Activated T-cell treated with anti-CD3 and anti-CD28 coated beads, Interleukin-2, amount 50 U/mL, for 4 hours (primary cell): ENCODE data around the gene DCXR. TPM values are rescaled to one million over a fixed set of nuclear protein-coding genes. Genes with fewer than 3 reads are reported as not detected.
A peak's percentile ranks its signal among the peaks of the same experiment; 100 is the strongest.
"Not testable (repeated sequence)": the region's sequence is repeated elsewhere in the genome, so short reads cannot be mapped to it uniquely, and the experiment has no call there.

Source experiments
- ATAC-seq, 2 donors: fragments of 200-7000 bp; cut with Tn5 transposase; one replicate each; pipeline ENCODE4 v1.10.0; 2021
- DNase-seq: peaks from one replicate; pipeline ENCODE4 v3.0.0-alpha.2; 2020
- H3K27me3 Mint-ChIP-seq: one replicate; pipeline ENCODE4 v1.8.0; 2021; ENCODE audit warnings: low read depth, mixed read lengths
- H3K36me3 Mint-ChIP-seq: one replicate; pipeline ENCODE4 v1.8.0; 2022; ENCODE audit warnings: mixed read lengths; ENCODE audit not compliant: insufficient read depth
- H3K4me1 Mint-ChIP-seq: one replicate; pipeline ENCODE4 v1.8.0; 2021; ENCODE audit warnings: low read depth, mixed read lengths
- H3K4me3 Mint-ChIP-seq: one replicate; pipeline ENCODE4 v1.8.0; 2021; ENCODE audit warnings: mild to moderate bottlenecking, moderate library complexity, mixed read lengths
- H3K9me3 Mint-ChIP-seq: one replicate; pipeline ENCODE4 v1.8.0; 2021; ENCODE audit warnings: mixed read lengths
- total RNA-seq, 3 donors: library from RNA; stranded (reverse); gene quantifications; one replicate each; pipeline ENCODE4 v1.2.1, GENCODE V29; 2021

Gene DCXR
- total RNA-seq, 3 donors from 2014 or later = 74.2 to 88.6 (median 76.9) TPM

GRCh38 chr17:82043507-82043906, 6.0 kb upstream of the DCXR start:
- ATAC-seq = no peak
- Mint-ChIP-seq H3K27me3 (no peaks in the 10 kb centered on the region), H3K4me3 (no peak overlapping the region), H3K4me1 (peaks cover 3% of the 10 kb centered on the region), H3K9me3 (no peaks in the 10 kb centered on the region), H3K36me3 (peaks cover 6% of the 10 kb centered on the region)
- no peak for DNase-seq

- Mint-ChIP-seq H3K27me3 (no peaks in the 10 kb centered on the region), H3K36me3 (peaks cover 5% of the 10 kb centered on the region), H3K4me3 (no peak overlapping the region), H3K9me3 (no peaks in the 10 kb centered on the region), H3K4me1 (peaks cover 8% of the 10 kb centered on the region)
- ATAC-seq = no peak
- no peak for DNase-seq
Observed at GRCh38 chr17:82042649-82043048, 5.2 kb upstream of the DCXR start.

GRCh38 chr17:82041144-82041814, 3.8 kb upstream of the DCXR start:
- Mint-ChIP-seq H3K4me1 (peaks cover 10% of the 10 kb centered on the region), H3K4me3 (no peak overlapping the region), H3K27me3 (no peaks in the 10 kb centered on the region), H3K36me3 (no peaks in the 10 kb centered on the region), H3K9me3 (no peaks in the 10 kb centered on the region)
- DNase-seq (no peak), ATAC-seq (no peak)

- ATAC-seq (no peak), DNase-seq (no peak)
- Mint-ChIP-seq H3K27me3 (no peaks in the 10 kb centered on the region), H3K4me3 (no peak overlapping the region), H3K4me1 (peaks cover 22% of the 10 kb centered on the region), H3K9me3 (no peaks in the 10 kb centered on the region), H3K36me3 (peaks cover 8% of the 10 kb centered on the region)
Observed at GRCh38 chr17:82039695-82040299, 2.3 kb upstream of the DCXR start.

- not testable (repeated sequence) for ATAC-seq, H3K9me3 Mint-ChIP-seq, H3K36me3 Mint-ChIP-seq, H3K4me3 Mint-ChIP-seq, DNase-seq, H3K27me3 Mint-ChIP-seq
- H3K4me1 Mint-ChIP-seq = peaks cover 22% of the 10 kb centered on the region
Observed at GRCh38 chr17:82038796-82039409, 1.4 kb upstream of the DCXR start.

GRCh38 chr17:82037889-82038195, 345 bp upstream of the DCXR start:
- no peaks in the 10 kb centered on the region for H3K27me3 Mint-ChIP-seq
- H3K4me1 Mint-ChIP-seq = peaks cover 22% of the 10 kb centered on the region
- no peak for ATAC-seq
- DNase-seq = no peak
- no peaks in the 10 kb centered on the region for H3K9me3 Mint-ChIP-seq
- H3K4me3 Mint-ChIP-seq = peak overlapping the region; percentile 81
- H3K36me3 Mint-ChIP-seq = peaks cover 8% of the 10 kb centered on the region

GRCh38 chr17:82036634-82037091, 834 bp downstream of the DCXR start:
- peak in 1 of 2 donors; percentile 0 for ATAC-seq

GRCh38 chr17:82035956-82036633, 1.4 kb downstream of the DCXR start:
- no peaks in the 10 kb centered on the region for H3K27me3 Mint-ChIP-seq
- DNase-seq = no peak
- peaks cover 8% of the 10 kb centered on the region for H3K36me3 Mint-ChIP-seq
- H3K4me1 Mint-ChIP-seq = peaks cover 23% of the 10 kb centered on the region
- no peaks in the 10 kb centered on the region for H3K9me3 Mint-ChIP-seq
- ATAC-seq = no peak
- peak overlapping the region; percentile 81 for H3K4me3 Mint-ChIP-seq

More at GRCh38 chr17:82036634-82037091, 834 bp downstream of the DCXR start:
- Mint-ChIP-seq H3K4me1 (peaks cover 23% of the 10 kb centered on the region), H3K27me3 (no peaks in the 10 kb centered on the region), H3K36me3 (peaks cover 8% of the 10 kb centered on the region), H3K4me3 (peak overlapping the region; percentile 81), H3K9me3 (no peaks in the 10 kb centered on the region)
- no peak for DNase-seq

- Mint-ChIP-seq H3K9me3 (no peaks in the 10 kb centered on the region), H3K36me3 (peaks cover 8% of the 10 kb centered on the region)
Observed at GRCh38 chr17:82035488-82035887, 2.0 kb downstream of the DCXR start.

GRCh38 chr17:82034371-82035011, 3.0 kb downstream of the DCXR start:
- Mint-ChIP-seq H3K27me3 (no peaks in the 10 kb centered on the region), H3K9me3 (no peaks in the 10 kb centered on the region), H3K4me1 (peaks cover 29% of the 10 kb centered on the region), H3K36me3 (peaks cover 8% of the 10 kb centered on the region), H3K4me3 (no peak overlapping the region)
- no peak for DNase-seq
- ATAC-seq = no peak

More at GRCh38 chr17:82035488-82035887, 2.0 kb downstream of the DCXR start:
- Mint-ChIP-seq H3K4me1 (peaks cover 24% of the 10 kb centered on the region), H3K27me3 (no peaks in the 10 kb centered on the region), H3K4me3 (peak overlapping the region; percentile 46)
- DNase-seq (no peak), ATAC-seq (no peak)

- Mint-ChIP-seq H3K27me3 (no peaks in the 10 kb centered on the region), H3K4me1 (peaks cover 29% of the 10 kb centered on the region), H3K9me3 (no peaks in the 10 kb centered on the region), H3K36me3 (peaks cover 8% of the 10 kb centered on the region), H3K4me3 (no peak overlapping the region)
- ATAC-seq (no peak), DNase-seq (no peak)
Observed at GRCh38 chr17:82033359-82034085, 4.0 kb downstream of the DCXR start.

- H3K9me3 Mint-ChIP-seq = no peaks in the 10 kb centered on the region
- DNase-seq = no peak
- peaks cover 24% of the 10 kb centered on the region for H3K4me1 Mint-ChIP-seq
- peak; percentile 28 to 41 for ATAC-seq
- H3K27me3 Mint-ChIP-seq = no peaks in the 10 kb centered on the region
- peaks cover 8% of the 10 kb centered on the region for H3K36me3 Mint-ChIP-seq
- H3K4me3 Mint-ChIP-seq = peak overlapping the region; percentile 21
Observed at GRCh38 chr17:82031885-82032627, 5.4 kb downstream of the DCXR start.

GRCh38 chr17:82031303-82031884, 6.1 kb downstream of the DCXR start, which contains the start of gene RAC3:
Gene RAC3 (plus strand): TSS chr17:82031678. CDS start chr17:82031762, 84 bp downstream.
- Mint-ChIP-seq H3K27me3 (no peaks in the 10 kb centered on the region), H3K4me1 (peaks cover 25% of the 10 kb centered on the region), H3K36me3 (peaks cover 8% of the 10 kb centered on the region), H3K9me3 (no peaks in the 10 kb centered on the region), H3K4me3 (peak within 1 kb of the TSS; percentile 83)
- DNase-seq = no peak
- ATAC-seq = peak; percentile 45 to 63
